Trophoblast cell (in vitro differentiated cells and primary cell): ENCODE measurements around the gene NCK2.

Experiments
- DNase-seq, 2 donors: peaks; one replicate each; pipeline ENCODE4 v3.0.0-alpha.2; 2016
- H2AFZ ChIP-seq: 2 replicates; pipeline ENCODE4 v1.6.1; 2013; ENCODE audit warnings: low read length, moderate library complexity, mild to moderate bottlenecking; ENCODE audit not compliant: insufficient read depth, poor library complexity
- H2AK5ac ChIP-seq: 2 replicates; pipeline ENCODE4 v1.6.1; 2013; ENCODE audit warnings: mild to moderate bottlenecking, low read length
- H2BK120ac ChIP-seq: 2 replicates; pipeline ENCODE4 v1.6.1; 2013; ENCODE audit warnings: low read length, mild to moderate bottlenecking, moderate library complexity; ENCODE audit not compliant: insufficient read depth, poor library complexity
- H2BK12ac ChIP-seq: 2 replicates; pipeline ENCODE4 v1.6.1; 2013; ENCODE audit warnings: mild to moderate bottlenecking, low read length, moderate library complexity
- H2BK5ac ChIP-seq: 2 replicates; pipeline ENCODE4 v1.6.1; 2013; ENCODE audit warnings: low read length, low read depth, moderate library complexity, mild to moderate bottlenecking; ENCODE audit not compliant: poor library complexity
- H3K14ac ChIP-seq: 2 replicates; pipeline ENCODE4 v1.6.1; 2013; ENCODE audit warnings: mild to moderate bottlenecking, low read length
- H3K18ac ChIP-seq: 2 replicates; pipeline ENCODE4 v1.6.1; 2013; ENCODE audit warnings: mild to moderate bottlenecking, low read length
- H3K23ac ChIP-seq: 2 replicates; pipeline ENCODE4 v1.6.1; 2013; ENCODE audit warnings: low read length
- H3K27ac ChIP-seq: 2 replicates; pipeline ENCODE4 v1.5.1; 2013; ENCODE audit warnings: low read depth, mild to moderate bottlenecking, inconsistent platforms, low read length, moderate library complexity
- H3K27me3 ChIP-seq: 2 replicates; pipeline ENCODE4 v1.6.1; 2013; ENCODE audit warnings: inconsistent platforms, mild to moderate bottlenecking, low read length, moderate library complexity; ENCODE audit not compliant: insufficient read depth
- H3K36me3 ChIP-seq, 2 experiments: 1 replicate in 1 of 2; 2 replicates in 1 of 2; pipeline ENCODE4 v1.6.1; 2013; ENCODE audit warnings: low read length in 2 of 2, mild to moderate bottlenecking in 2 of 2, moderate library complexity in 1 of 2; ENCODE audit not compliant: insufficient read depth in 2 of 2, control insufficient read depth in 1 of 2
- H3K4ac ChIP-seq: 2 replicates; pipeline ENCODE4 v1.6.1; 2013; ENCODE audit warnings: low read depth, mild to moderate bottlenecking, low read length, moderate library complexity
- H3K4me1 ChIP-seq, 2 experiments: 1 replicate in 1 of 2; 2 replicates in 1 of 2; pipeline ENCODE4 v1.6.1; 2013; ENCODE audit warnings: low read length in 2 of 2, mild to moderate bottlenecking in 2 of 2, moderate library complexity in 1 of 2; ENCODE audit not compliant: insufficient read depth in 2 of 2, control insufficient read depth in 1 of 2
- H3K4me2 ChIP-seq: 2 replicates; pipeline ENCODE4 v1.6.1; 2013; ENCODE audit warnings: inconsistent platforms, mild to moderate bottlenecking, low read length, moderate library complexity
- H3K4me3 ChIP-seq: 2 replicates; pipeline ENCODE4 v1.5.1; 2013; ENCODE audit warnings: mild to moderate bottlenecking, low read depth, low read length, inconsistent platforms
- H3K79me1 ChIP-seq: one replicate; pipeline ENCODE4 v1.6.1; 2013; ENCODE audit warnings: low read length
- H3K79me2 ChIP-seq: 2 replicates; pipeline ENCODE4 v1.6.1; 2013; ENCODE audit warnings: low read length, mild to moderate bottlenecking; ENCODE audit not compliant: control insufficient read depth, insufficient read depth, poor library complexity
- H3K9ac ChIP-seq: 2 replicates; pipeline ENCODE4 v1.6.1; 2013; ENCODE audit warnings: mild to moderate bottlenecking, low read length
- H3K9me3 ChIP-seq: 2 replicates; pipeline ENCODE4 v1.6.1; 2013; ENCODE audit warnings: low read depth, mild to moderate bottlenecking, control low read depth, inconsistent platforms, low read length; ENCODE audit not compliant: insufficient read depth
- H4K12ac ChIP-seq: 2 replicates; pipeline ENCODE4 v1.6.1; 2013; ENCODE audit warnings: low read depth, mild to moderate bottlenecking, low read length, moderate library complexity
- H4K8ac ChIP-seq: 2 replicates; pipeline ENCODE4 v1.6.1; 2013; ENCODE audit warnings: low read depth, mild to moderate bottlenecking, low read length, moderate library complexity
- H4K91ac ChIP-seq: one replicate; pipeline ENCODE4 v1.6.1; 2013; ENCODE audit warnings: low read depth, mild to moderate bottlenecking, low read length, moderate library complexity
- WGBS: extraction: QIAGEN DNeasy Blood & Tissue Kit; methylation state at CpG from one replicate; pipeline ENCODE4 v1.1.7; 2013; ENCODE audit warnings: missing lambda C conversion rate; ENCODE audit not compliant: insufficient read length, insufficient coverage; ENCODE audit errors: extremely low coverage; 5-methylcytosine and 5-hydroxymethylcytosine counted together

Gene NCK2

GRCh38 chr2:105862843-105863242 lies 118.1 kb downstream of the NCK2 start:
- Histone ChIP-seq H3K4me2 (no peak overlapping the region), H4K91ac (no peak overlapping the region), H3K27me3 (no peaks in the 10 kb centered on the region), H3K4ac (no peak overlapping the region), H4K8ac (no peak overlapping the region), H3K27ac (no peak overlapping the region), H3K4me1 (peaks cover 18 to 23% of the 10 kb centered on the region in 2 experiments), H4K12ac (no peak overlapping the region), H3K36me3 (no peaks in the 10 kb centered on the region), H3K79me2 (peaks cover 2% of the 10 kb centered on the region), H2AK5ac (no peak overlapping the region), H3K14ac (no peak overlapping the region), H3K9me3 (no peaks in the 10 kb centered on the region), H3K9ac (no peak overlapping the region), H3K23ac (no peak overlapping the region), H3K79me1 (peaks cover 3% of the 10 kb centered on the region), H2BK12ac (no peak overlapping the region), H2AFZ (no peak overlapping the region), H2BK120ac (no peak overlapping the region), H2BK5ac (no peak overlapping the region), H3K18ac (no peak overlapping the region), H3K4me3 (no peak overlapping the region)
- WGBS = no CpG with 5 or more reads among the region's 5 CpGs
- no peak for DNase-seq

- Histone ChIP-seq H4K8ac (no peak overlapping the region), H2AFZ (no peak overlapping the region), H2AK5ac (no peak overlapping the region), H3K36me3 (no peaks in the 10 kb centered on the region), H4K91ac (no peak overlapping the region), H3K4me2 (no peak overlapping the region), H2BK12ac (no peak overlapping the region), H3K4me3 (no peak overlapping the region), H3K9ac (no peak overlapping the region), H3K79me1 (peaks cover 3% of the 10 kb centered on the region), H3K18ac (peak overlapping the region; percentile 38), H3K27ac (no peak overlapping the region), H3K79me2 (peaks cover 2% of the 10 kb centered on the region), H2BK5ac (no peak overlapping the region), H3K23ac (no peak overlapping the region), H3K4ac (no peak overlapping the region), H3K27me3 (no peaks in the 10 kb centered on the region), H3K4me1 (peaks cover 12 to 19% of the 10 kb centered on the region in 2 experiments), H2BK120ac (no peak overlapping the region), H3K9me3 (no peaks in the 10 kb centered on the region), H3K14ac (no peak overlapping the region), H4K12ac (no peak overlapping the region)
- no peak for DNase-seq
- WGBS = no CpG with 5 or more reads among the region's 6 CpGs
Observed at GRCh38 chr2:105864262-105864661, 119.5 kb downstream of the NCK2 start.

DNA sequence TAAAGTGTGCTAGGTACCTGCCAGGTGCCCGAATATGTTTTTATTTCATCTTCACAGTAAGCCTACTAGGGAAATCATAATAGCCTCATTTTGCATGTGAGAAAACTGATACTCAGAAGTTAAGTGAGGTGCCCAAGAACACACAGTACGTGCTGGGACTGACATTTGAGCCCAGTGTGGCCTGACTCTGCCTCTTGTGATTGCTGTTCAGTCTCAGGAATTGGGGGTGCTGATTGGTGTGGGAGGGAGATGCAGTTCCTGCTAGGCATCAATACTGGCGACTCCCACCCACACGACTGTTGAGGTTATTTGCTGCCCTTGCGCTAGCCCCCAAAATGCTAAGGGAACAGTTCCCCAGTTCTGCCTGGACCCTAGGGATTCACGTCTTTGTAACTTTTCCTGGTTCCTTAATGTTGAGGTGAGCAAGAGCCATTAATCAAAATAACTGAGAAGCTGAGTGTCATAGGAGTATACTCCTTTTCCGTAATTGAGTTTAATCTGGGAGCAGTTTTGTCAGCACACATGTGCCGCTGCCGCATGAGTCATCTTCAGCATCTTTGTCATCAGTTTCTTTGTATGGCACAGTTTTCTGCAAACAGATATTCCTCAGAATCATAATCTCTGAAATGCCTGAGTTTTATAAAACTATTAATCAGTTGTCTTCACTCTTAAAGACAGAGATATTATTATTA lies 120.7 kb downstream of the NCK2 start:
- no peak overlapping the region for H2BK120ac ChIP-seq
- no peaks in the 10 kb centered on the region for H3K79me1 ChIP-seq
- peaks cover 7 to 11% of the 10 kb centered on the region in 2 experiments for H3K4me1 ChIP-seq
- H3K27ac ChIP-seq = no peak overlapping the region
- no peaks in the 10 kb centered on the region for H3K27me3 ChIP-seq
- H4K91ac ChIP-seq = no peak overlapping the region
- no peak overlapping the region for H3K4ac ChIP-seq
- H3K14ac ChIP-seq = no peak overlapping the region
- H3K18ac ChIP-seq = no peak overlapping the region
- no peaks in the 10 kb centered on the region for H3K79me2 ChIP-seq
- no peak overlapping the region for H3K23ac ChIP-seq
- no peak overlapping the region for H3K4me3 ChIP-seq
- no peak overlapping the region for H2BK12ac ChIP-seq
- DNase-seq = no peak
- H3K9ac ChIP-seq = no peak overlapping the region
- no peak overlapping the region for H3K4me2 ChIP-seq
- H4K12ac ChIP-seq = no peak overlapping the region
- H2BK5ac ChIP-seq = no peak overlapping the region
- H3K36me3 ChIP-seq = no peaks in the 10 kb centered on the region
- no peak overlapping the region for H2AFZ ChIP-seq
- no CpG with 5 or more reads among the region's 9 CpGs for WGBS
- H2AK5ac ChIP-seq = no peak overlapping the region
- H3K9me3 ChIP-seq = no peaks in the 10 kb centered on the region
- H4K8ac ChIP-seq = no peak overlapping the region

- Histone ChIP-seq H3K4me2 (peak overlapping the region; percentile 3), H3K4me3 (no peak overlapping the region), H3K9ac (no peak overlapping the region), H3K14ac (no peak overlapping the region), H2BK12ac (no peak overlapping the region), H3K27me3 (no peaks in the 10 kb centered on the region), H2BK120ac (no peak overlapping the region), H3K79me2 (no peaks in the 10 kb centered on the region), H3K4me1 (peaks cover 5 to 7% of the 10 kb centered on the region in 2 experiments), H3K9me3 (peaks cover 5% of the 10 kb centered on the region), H4K91ac (no peak overlapping the region), H3K23ac (no peak overlapping the region), H4K12ac (no peak overlapping the region), H3K4ac (no peak overlapping the region), H3K79me1 (no peaks in the 10 kb centered on the region), H3K27ac (peak overlapping the region; percentile 37), H2AK5ac (no peak overlapping the region), H3K36me3 (no peaks in the 10 kb centered on the region), H2BK5ac (no peak overlapping the region), H4K8ac (no peak overlapping the region), H2AFZ (no peak overlapping the region), H3K18ac (no peak overlapping the region)
- no CpG with 5 or more reads among the region's 13 CpGs for WGBS
- peak in 1 of 2 donors; percentile 74 for DNase-seq
Observed at GRCh38 chr2:105866216-105867185, 121.8 kb downstream of the NCK2 start.
